ENCODE measurements around the gene RPL11. TPM values are rescaled to one million over a fixed set of nuclear protein-coding genes. Genes with fewer than 3 reads are reported as not detected.

Gene RPL11
- polyA plus RNA-seq, 1 donor (not counting 4 experiments of a cell fraction or from before 2014, with no cell fraction given), result 2,447 TPM

DNA sequence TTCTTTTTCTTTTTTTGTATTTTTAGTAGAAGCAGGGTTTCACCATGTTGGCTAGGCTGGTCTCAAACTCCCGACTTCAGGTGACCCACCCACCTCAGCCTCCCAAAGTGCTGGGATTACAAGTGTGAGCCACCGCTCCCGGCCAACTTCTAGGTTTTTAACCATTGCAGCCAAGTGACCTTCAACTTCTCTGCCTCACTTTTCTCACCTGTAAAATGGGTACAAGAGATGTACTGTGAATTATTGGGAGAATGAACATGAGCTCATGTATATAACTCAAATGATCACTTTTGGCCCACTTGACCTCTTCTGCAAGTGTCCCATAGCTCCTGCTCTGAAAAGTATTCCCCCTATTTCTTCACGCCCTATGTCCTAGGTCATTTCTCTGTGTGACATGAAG is 11.8 kb upstream of the RPL11 start:
- no peak for DNase-seq (ENCODE audit: low read depth, low spot score)
- H3K36me3 ChIP-seq (ENCODE audit: control insufficient read depth in 2 of 2, extremely low read depth in 1 of 2, insufficient read depth in 2 of 2, low read length in 2 of 2), result no peaks in the 10 kb centered on the region
- TF ChIP-seq CTCF (optimal IDR thresholded peaks at IDR 0.05 in 1 of 3, IDR thresholded peaks at IDR 0.05 in 1 of 3, conservative IDR thresholded peaks at IDR 0.05 in 1 of 3; ENCODE audit: extremely low read depth in 1 of 3, insufficient read depth in 2 of 3, low read length in 3 of 3) (no peak), EZH2 (IDR thresholded peaks at IDR 0.05; ENCODE audit: low read length) (no peak)
- H4K20me1 ChIP-seq (ENCODE audit: control insufficient read depth, extremely low read depth, insufficient read depth, low read length), result peaks cover 2% of the 10 kb centered on the region
- H2AFZ ChIP-seq (ENCODE audit: control insufficient read depth, low read length), result no peak overlapping the region
- no peak overlapping the region for H3K9ac ChIP-seq (ENCODE audit: control insufficient read depth, extremely low read depth, insufficient read depth, low read length)
- H3K9me1 ChIP-seq (ENCODE audit: control insufficient read depth, extremely low read depth, insufficient read depth, low read length), result no peaks in the 10 kb centered on the region
- no peak overlapping the region for H3K4me3 ChIP-seq (ENCODE audit: control insufficient read depth in 2 of 3, extremely low read depth in 1 of 3, insufficient read depth in 2 of 3, low read depth in 1 of 3, low read length in 3 of 3)
- H3K4me2 ChIP-seq (ENCODE audit: control insufficient read depth, extremely low read depth, insufficient read depth, low read depth, low read length), result no peak overlapping the region
- FAIRE-seq, result no peak
- H3K9me3 ChIP-seq (ENCODE audit: control insufficient read depth, low read depth, low read length), result no peaks in the 10 kb centered on the region
- H3K27me3 ChIP-seq (ENCODE audit: control insufficient read depth, extremely low read depth, insufficient read depth, low read length), result peaks cover 4% of the 10 kb centered on the region
- dilution Hi-C loops (cut with MboI; ENCODE audit: extremely low pct_ligation_motif_present, low sequenced_read_pairs), result no loop called here
- no peaks in the 10 kb centered on the region for H3K79me2 ChIP-seq (ENCODE audit: control insufficient read depth, insufficient read depth, low read length)
- no peaks in the 10 kb centered on the region for H3K4me1 ChIP-seq (ENCODE audit: control insufficient read depth, extremely low read depth, insufficient read depth, low read length)
- H3K27ac ChIP-seq (ENCODE audit: control insufficient read depth, insufficient read depth, low read length), result no peak overlapping the region

- Histone ChIP-seq H3K9me3 (ENCODE audit: control insufficient read depth, low read depth, low read length) (no peaks in the 10 kb centered on the region), H3K4me3 (ENCODE audit: control insufficient read depth in 2 of 3, extremely low read depth in 1 of 3, insufficient read depth in 2 of 3, low read depth in 1 of 3, low read length in 3 of 3) (no peak overlapping the region), H3K4me1 (ENCODE audit: control insufficient read depth, extremely low read depth, insufficient read depth, low read length) (no peaks in the 10 kb centered on the region), H3K27me3 (ENCODE audit: control insufficient read depth, extremely low read depth, insufficient read depth, low read length) (peaks cover 4% of the 10 kb centered on the region), H3K36me3 (ENCODE audit: control insufficient read depth in 2 of 2, extremely low read depth in 1 of 2, insufficient read depth in 2 of 2, low read length in 2 of 2) (no peaks in the 10 kb centered on the region), H3K79me2 (ENCODE audit: control insufficient read depth, insufficient read depth, low read length) (no peaks in the 10 kb centered on the region), H3K4me2 (ENCODE audit: control insufficient read depth, extremely low read depth, insufficient read depth, low read depth, low read length) (no peak overlapping the region), H4K20me1 (ENCODE audit: control insufficient read depth, extremely low read depth, insufficient read depth, low read length) (no peaks in the 10 kb centered on the region), H3K27ac (ENCODE audit: control insufficient read depth, insufficient read depth, low read length) (no peak overlapping the region), H2AFZ (ENCODE audit: control insufficient read depth, low read length) (no peak overlapping the region), H3K9ac (ENCODE audit: control insufficient read depth, extremely low read depth, insufficient read depth, low read length) (no peak overlapping the region), H3K9me1 (ENCODE audit: control insufficient read depth, extremely low read depth, insufficient read depth, low read length) (no peaks in the 10 kb centered on the region)
- FAIRE-seq, result no peak
- DNase-seq (ENCODE audit: low read depth, low spot score), result no peak
- dilution Hi-C loops (cut with MboI; ENCODE audit: extremely low pct_ligation_motif_present, low sequenced_read_pairs), result no loop called here
- no peak for TF ChIP-seq EZH2 (IDR thresholded peaks at IDR 0.05; ENCODE audit: low read length)
- no peak for TF ChIP-seq CTCF (optimal IDR thresholded peaks at IDR 0.05 in 1 of 3, IDR thresholded peaks at IDR 0.05 in 1 of 3, conservative IDR thresholded peaks at IDR 0.05 in 1 of 3; ENCODE audit: extremely low read depth in 1 of 3, insufficient read depth in 2 of 3, low read length in 3 of 3)
These were observed 8.7 kb upstream of the RPL11 start for GRCh38 chr1:23682946-23683345.

Data from keratinocyte (primary cell).